HG03558 (cell line): ENCODE results near the gene TRPC1.
"Not testable (repeated sequence)": the region's sequence is repeated elsewhere in the genome, so short reads cannot be mapped to it uniquely, and the experiment has no call there.

Source experiments
- ATAC-seq: cut with Tn5 transposase; IDR thresholded peaks from one replicate; pipeline ENCODE4 v1.9.1; 2021; ENCODE audit warnings: moderate number of reproducible peaks; ENCODE audit not compliant: unreplicated experiment; ENCODE audit errors: extremely low read depth

Gene TRPC1

GRCh38 chr3:142750531-142750930 lies 26.7 kb downstream of the TRPC1 start:
- ATAC-seq = not testable (repeated sequence)

GRCh38 chr3:142752605-142753004 lies 28.8 kb downstream of the TRPC1 start:
- ATAC-seq = not testable (repeated sequence)

DNA sequence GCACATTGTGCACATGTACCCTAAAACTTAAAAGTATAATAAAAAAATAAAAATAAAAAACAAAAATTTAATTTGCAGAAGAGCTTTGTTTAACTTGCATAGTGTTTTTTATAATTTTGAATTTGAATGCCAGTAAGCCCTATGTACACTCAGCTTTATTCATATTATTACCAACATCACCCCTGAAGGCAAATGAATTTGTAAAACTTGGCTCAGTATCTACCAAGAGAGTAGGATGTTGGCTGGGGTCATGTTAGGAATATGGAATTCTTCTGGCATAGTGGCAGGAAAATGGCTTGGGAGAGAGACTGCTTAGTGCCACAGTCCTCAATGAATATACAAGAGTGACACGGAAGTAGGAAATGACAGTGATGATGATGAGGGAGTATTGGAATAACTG lies 30.7 kb downstream of the TRPC1 start:
- no peak for ATAC-seq

DNA sequence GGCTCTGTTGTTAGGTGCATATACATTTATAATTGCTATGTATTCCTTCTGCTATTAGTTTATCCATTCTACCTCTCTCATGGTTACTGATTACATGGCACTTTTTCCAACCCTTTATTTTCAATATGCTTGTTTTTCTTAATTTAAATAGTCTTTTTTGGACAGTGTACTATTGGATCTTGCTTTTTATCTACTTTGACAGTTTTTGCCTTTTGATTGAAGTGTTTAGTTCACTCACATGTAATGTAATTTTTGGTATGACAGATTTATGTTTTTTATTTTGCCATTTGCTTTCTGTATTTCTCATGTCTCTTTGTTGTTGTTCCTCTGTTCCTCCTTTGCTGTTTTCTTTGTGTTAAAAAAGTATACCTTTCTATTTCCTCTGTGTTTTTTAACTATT lies 44.5 kb downstream of the TRPC1 start:
- ATAC-seq = no peak

- no peak for ATAC-seq
These were observed 54.1 kb downstream of the TRPC1 start for GRCh38 chr3:142777927-142778326.

DNA sequence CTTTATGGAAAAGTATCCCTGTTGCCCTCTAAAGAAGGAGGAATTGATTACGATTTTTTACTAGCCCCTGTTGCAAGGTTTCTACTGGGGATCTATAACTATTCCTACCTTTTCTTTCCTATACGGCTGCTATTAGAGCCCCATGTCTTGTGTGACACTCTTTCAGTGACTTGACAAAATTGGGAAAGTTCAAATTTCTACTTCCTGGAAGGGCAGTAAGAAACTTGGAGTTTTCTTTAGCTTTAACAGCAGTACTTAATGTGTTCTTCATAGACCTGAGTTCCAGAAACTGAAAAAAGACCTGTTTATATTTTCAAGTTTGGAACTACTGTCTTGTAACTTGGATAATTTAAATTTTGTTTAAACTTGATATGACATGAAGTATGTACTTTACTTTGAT lies 54.7 kb downstream of the TRPC1 start:
- no peak for ATAC-seq

DNA sequence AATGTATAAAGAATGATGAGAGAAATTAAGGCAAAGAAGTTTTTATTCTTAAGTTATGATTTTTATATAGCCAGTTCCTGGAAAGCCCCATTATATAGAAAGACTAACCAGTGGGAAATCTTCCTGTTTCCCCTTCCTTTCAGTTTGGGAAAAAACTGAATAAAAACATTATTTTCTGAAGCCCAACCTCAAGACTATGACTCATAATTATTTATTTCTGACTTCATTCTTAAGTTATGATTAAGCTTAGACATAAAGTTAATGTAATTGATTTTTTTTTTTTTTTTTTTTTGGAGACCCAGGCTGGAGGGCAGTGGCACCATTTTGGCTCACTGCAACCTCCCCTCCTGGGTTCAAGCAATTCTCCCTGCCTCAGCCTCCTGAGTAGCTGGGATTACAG lies 55.8 kb downstream of the TRPC1 start:
- no peak for ATAC-seq

GRCh38 chr3:142782616-142783015 lies 58.8 kb downstream of the TRPC1 start:
- no peak for ATAC-seq

DNA sequence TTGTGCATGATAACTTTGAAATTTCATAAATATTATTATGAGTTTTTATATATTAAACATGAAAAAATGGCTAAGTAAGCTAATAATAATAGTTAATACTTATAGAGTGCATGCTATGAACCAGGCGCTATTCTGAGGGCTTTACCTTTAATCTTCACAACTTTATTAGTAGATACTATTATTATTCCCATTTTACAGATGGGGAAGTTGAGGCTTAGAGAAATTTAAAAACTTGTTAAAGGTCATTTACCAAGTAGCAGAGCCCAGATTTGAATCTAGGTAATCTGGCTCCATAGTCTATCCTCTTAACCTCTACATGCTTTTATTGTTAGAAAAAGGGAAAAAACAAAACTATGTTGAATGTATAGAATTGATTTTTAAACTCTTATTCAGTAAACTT lies 60.4 kb downstream of the TRPC1 start:
- no peak for ATAC-seq

DNA sequence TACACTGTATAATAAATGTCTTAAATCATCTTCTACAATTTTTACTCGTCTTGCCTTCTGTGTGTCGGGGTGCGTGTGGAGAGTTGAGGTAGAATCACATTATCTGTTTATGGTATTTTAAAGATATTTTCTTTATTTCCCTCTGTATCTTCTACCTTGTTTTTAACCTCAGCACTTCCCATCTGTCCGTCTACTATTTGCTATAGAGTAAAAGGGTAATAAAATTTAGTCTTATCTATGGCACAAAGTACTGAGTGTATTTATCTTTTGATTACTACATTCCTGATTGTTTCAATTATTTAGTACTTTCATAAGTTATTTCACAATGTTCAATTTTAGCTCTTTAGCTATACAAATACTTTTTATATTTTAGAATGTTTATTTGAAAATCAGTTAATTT lies 62.2 kb downstream of the TRPC1 start:
- no peak for ATAC-seq

GRCh38 chr3:142787719-142788118 lies 63.9 kb downstream of the TRPC1 start:
- no peak for ATAC-seq

DNA sequence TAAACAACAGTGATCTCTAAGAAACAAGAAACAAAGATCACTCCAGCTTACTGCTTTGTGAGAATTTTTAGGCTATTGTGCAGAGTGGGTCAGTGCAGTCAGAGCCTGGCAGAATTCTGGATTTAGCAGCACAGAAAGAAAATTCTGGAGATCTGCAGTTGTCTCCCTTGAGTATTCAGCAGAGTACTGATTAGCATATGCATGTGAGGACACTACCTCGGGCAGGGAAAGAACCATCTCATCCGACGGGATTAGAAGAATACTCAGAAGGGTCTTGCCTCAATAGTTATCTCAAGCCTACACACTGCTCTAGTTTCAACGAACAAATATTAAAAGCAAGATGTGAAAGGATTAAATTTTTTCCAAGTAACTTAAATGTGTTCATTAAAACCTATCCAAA lies 70.7 kb downstream of the TRPC1 start:
- no peak for ATAC-seq

DNA sequence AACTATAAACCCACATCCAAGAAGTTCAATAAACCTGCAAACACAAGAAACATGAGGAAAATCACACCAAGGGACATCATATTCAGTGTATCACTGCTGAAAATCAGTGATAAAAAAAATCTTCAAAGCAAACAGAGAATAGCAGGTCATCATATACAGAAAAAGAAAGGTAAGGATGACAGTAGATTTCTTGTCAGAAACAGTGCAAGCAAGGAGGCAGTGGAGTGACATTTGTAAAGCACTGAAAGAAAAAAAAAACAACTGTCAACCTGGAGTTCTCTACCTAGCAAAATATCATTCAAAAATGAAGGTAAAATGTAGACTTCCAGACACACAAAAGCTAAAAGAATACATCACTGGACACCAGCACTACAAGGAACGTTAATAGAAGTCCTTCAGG lies 71.5 kb downstream of the TRPC1 start:
- no peak for ATAC-seq

GRCh38 chr3:142796823-142797222 lies 73.0 kb downstream of the TRPC1 start:
- no peak for ATAC-seq

GRCh38 chr3:142801746-142802145 lies 77.9 kb downstream of the TRPC1 start:
- ATAC-seq = no peak

DNA sequence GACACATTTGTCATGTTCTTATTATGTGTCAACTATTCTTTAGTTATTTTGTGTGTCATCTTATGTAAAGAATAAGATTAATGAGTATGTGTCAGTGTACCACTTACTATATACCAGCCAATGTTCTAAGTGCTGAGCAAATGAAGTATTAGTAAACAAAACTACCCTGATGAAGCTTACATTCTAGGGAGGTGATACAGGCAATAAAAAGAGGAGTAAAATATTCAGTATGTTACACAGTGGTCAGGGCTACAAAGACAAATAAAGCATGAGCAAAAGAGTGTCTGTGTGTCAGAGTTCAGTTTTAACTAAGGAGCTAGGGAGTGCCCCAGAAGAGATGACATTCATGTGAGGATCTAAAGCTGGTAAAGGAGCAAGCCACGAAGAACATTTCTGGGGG lies 79.1 kb downstream of the TRPC1 start:
- no peak for ATAC-seq

DNA sequence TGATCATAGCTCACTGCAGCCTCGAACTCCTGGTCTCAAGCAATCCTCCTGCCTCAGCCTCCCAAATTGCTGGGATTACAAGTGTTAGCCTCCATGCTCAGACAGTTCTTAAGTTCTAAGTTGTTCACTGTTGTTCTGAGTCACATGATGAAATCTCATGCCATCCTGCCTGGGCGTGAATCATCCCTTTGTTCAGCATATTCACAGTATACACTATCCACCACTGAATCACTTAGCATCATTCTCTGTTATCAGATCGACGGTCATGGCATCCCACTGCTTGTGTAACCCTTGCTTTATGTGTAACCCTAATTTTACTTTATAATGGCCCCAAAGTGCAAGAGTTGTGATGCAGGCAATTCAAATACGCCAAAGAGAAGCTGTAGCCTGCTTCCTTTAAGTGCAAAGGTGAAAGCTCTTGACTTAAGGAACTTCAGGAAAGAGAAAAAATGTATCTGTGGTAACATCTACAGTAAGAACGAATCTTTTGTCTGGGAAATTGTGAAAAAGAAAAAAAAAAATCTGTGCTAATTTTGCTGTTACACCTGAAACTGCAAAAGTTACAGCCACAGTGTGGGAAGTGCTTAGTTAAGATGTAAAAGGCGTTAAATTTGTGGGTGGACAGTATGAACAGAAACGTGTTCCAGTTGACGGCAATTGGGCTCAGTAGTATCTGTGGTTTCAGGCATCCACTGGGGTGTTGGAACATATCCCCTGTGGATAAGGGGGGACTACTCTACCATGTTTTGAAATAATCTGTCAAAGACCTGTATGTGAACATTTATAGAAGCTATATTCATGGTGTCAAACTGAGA lies 84.5 kb downstream of the TRPC1 start:
- ATAC-seq = no peak

- no peak for ATAC-seq
These were observed 85.4 kb downstream of the TRPC1 start for GRCh38 chr3:142809259-142809658.

DNA sequence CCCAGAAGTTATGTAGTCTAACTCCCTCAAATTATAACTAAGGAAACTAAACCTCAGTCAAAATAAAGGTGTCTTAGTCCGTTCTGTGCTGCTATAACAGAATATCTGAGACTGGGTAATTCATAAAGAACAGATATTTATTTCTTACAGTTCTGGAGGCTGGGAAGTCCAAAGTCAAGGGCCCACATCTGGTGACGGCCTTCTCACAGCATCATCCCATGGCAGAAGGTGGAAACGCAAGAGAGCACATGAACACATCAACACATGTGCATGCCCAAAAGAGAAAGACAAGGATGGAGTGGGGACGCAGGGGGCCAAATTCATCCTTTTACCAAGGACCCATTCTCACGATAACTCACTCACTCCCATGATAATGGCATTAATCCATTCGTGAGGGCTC lies 92.0 kb downstream of the TRPC1 start:
- no peak for ATAC-seq

GRCh38 chr3:142817356-142817755 lies 93.5 kb downstream of the TRPC1 start:
- no peak for ATAC-seq

- no peak for ATAC-seq
These were observed 94.1 kb downstream of the TRPC1 start for GRCh38 chr3:142817897-142818296.

GRCh38 chr3:142818651-142819050 lies 94.8 kb downstream of the TRPC1 start:
- ATAC-seq = no peak
